ENCODE measurements around the gene USP34. TPM values are rescaled to one million over a fixed set of nuclear protein-coding genes. Genes with fewer than 3 reads are reported as not detected.

Gene USP34
- total and polyA plus RNA-seq, 2 of the 8 experiments (the other 6 are each of a cell fraction or from before 2014, with no cell fraction given) = 56.7 to 91.7 TPM

DNA sequence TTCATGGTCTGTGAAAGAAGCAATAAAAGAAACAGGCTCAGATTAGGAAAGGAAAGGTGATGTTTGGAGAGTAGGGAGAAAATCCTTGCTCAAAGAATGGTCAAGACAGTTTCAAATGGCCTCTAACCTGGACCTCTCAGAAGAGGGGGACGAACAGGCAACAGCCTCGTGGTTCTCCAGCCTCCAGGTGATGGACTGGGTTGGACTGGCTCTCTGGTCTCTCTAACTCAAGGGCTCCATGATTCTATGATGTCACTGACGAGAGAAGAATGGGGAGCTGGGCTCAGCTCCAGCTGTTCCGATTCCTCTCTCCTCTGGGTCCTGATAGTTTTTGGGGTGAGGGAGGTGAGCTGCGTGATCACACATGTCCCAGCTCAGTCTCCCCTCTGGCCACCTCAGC lies 309.0 kb downstream of the USP34 start, which contains the start of gene C2orf74 (continued):
- TF ChIP-seq CEBPB (IDR thresholded peaks at IDR 0.05; ENCODE audit: low read depth, low read length) (no peak), JUN (IDR thresholded peaks at IDR 0.05; ENCODE audit: low read depth, low read length) (no peak)

All from H1 (cell line).